Hepatocyte (in vitro differentiated cells): Measurements from ENCODE around the gene IRGC.

Experiments
- EZH2 ChIP-seq: fragments of 200-600 bp; sonication (generic); IDR thresholded peaks from 2 replicates; pipeline ENCODE4 v1.6.1; 2016; ENCODE audit warnings: antibody characterized with exemption, mild to moderate bottlenecking, borderline replicate concordance
- TF ChIP-seq, protein P1 (sequence below): fragments of 200-600 bp; sonication (generic); IDR thresholded peaks from 2 replicates; pipeline ENCODE4 v1.5.1; 2016; ENCODE audit warnings: antibody characterized with exemption, mild to moderate bottlenecking; ENCODE audit not compliant: poor library complexity

GRCh38 chr19:43726736-43727592 lies 11.1 kb downstream of the IRGC start:
- TF ChIP-seq, protein P1, sequence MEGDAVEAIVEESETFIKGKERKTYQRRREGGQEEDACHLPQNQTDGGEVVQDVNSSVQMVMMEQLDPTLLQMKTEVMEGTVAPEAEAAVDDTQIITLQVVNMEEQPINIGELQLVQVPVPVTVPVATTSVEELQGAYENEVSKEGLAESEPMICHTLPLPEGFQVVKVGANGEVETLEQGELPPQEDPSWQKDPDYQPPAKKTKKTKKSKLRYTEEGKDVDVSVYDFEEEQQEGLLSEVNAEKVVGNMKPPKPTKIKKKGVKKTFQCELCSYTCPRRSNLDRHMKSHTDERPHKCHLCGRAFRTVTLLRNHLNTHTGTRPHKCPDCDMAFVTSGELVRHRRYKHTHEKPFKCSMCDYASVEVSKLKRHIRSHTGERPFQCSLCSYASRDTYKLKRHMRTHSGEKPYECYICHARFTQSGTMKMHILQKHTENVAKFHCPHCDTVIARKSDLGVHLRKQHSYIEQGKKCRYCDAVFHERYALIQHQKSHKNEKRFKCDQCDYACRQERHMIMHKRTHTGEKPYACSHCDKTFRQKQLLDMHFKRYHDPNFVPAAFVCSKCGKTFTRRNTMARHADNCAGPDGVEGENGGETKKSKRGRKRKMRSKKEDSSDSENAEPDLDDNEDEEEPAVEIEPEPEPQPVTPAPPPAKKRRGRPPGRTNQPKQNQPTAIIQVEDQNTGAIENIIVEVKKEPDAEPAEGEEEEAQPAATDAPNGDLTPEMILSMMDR: no peak
- no peak for TF ChIP-seq EZH2
